ENCODE results near the gene SYT14.
"Not testable (repeated sequence)": the region's sequence is repeated elsewhere in the genome, so short reads cannot be mapped to it uniquely, and the experiment has no call there.

The SYT14 gene

DNA sequence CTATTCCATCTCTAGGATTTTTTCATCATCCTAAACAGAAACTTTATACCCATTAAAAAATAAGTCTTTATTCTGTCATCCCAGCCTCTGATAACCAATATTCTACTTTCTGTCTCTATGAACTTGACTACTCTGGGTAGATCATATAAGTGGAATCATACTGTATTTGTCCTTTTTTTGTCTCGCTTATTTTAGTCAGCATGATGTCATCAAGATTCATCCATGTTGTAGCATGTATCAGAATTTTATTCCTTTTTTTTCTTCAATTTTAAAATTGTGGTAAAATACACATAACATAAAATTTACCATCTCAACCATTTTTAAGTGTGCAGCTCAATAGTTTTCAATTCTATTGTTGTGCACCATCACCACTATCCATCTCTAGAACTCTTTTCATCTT lies 90.0 kb downstream of the SYT14 start:
- Mint-ChIP-seq H3K4me3 (no peak overlapping the region), H3K27ac (no peak overlapping the region), H3K27me3 (peaks cover 15% of the 10 kb centered on the region), H3K36me3 (no peaks in the 10 kb centered on the region), H3K4me1 (ENCODE audit: low read depth) (no peaks in the 10 kb centered on the region), H3K9me3 (ENCODE audit: low read depth) (no peaks in the 10 kb centered on the region)

DNA sequence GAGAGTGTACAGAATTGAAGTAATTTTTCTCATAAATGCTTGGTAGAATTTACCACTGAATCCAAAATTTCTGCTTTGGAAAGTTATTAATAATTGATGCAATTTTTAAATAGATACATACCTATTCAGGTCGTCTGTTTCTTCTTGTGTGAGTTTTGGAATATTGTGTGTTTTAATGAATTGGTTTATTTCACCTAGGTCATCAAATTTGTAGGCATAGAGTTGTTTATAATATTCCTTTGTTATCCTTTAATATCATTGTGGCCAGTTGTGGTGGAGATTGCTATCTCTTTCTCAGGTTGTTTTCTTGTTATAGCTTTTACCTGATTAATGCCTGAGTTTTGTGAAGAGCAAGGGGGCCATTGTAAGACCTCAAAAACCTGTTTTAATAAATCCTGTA lies 93.5 kb downstream of the SYT14 start:
- peaks cover 21% of the 10 kb centered on the region for H3K27me3 Mint-ChIP-seq
- H3K36me3 Mint-ChIP-seq: no peaks in the 10 kb centered on the region
- no peak overlapping the region for H3K27ac Mint-ChIP-seq
- H3K9me3 Mint-ChIP-seq (ENCODE audit: low read depth): peaks cover 4% of the 10 kb centered on the region
- no peak overlapping the region for H3K4me3 Mint-ChIP-seq
- H3K4me1 Mint-ChIP-seq (ENCODE audit: low read depth): no peaks in the 10 kb centered on the region

DNA sequence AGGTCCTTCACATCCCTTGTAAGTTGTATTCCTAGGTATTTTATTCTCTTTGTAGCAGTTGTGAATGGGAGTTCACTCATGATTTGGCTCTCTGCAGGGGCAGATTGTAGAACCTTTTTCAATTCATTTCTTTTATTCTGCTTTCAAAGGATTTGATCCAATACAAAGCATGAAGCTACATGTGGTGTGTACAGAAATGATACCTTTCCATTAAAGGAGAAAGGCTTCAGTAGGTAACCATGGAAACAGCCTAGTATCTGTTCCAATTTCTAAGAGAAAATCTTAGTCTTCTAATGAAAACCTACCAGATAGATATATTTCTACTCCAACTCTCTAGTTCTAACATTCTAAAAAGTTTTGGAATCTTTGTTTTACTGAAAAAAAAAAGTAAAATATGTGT lies 105.0 kb downstream of the SYT14 start:
- Mint-ChIP-seq H3K36me3 (no peaks in the 10 kb centered on the region), H3K4me1 (ENCODE audit: low read depth) (no peaks in the 10 kb centered on the region), H3K4me3 (no peak overlapping the region), H3K9me3 (ENCODE audit: low read depth) (peaks cover 4% of the 10 kb centered on the region), H3K27ac (no peak overlapping the region), H3K27me3 (no peaks in the 10 kb centered on the region)

DNA sequence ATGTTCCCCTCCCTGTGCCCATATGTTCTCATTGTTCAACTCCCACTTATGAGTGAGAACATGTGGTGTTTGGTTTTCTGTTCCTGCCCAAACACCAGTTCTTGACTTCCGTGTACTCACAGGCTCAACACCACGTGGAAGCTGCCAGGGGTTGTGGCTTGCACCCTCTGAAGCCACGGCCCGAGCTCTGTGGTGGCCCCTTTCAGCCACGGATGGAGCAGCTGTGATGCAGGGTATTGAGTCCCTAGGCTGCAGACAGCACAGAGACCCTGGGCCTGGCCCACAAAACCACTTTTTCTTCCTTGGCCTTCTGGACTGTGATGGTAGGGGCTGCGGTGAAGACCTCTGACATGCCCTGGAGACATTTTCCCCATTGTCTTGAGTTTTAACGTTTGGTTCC lies 111.6 kb downstream of the SYT14 start:
- Mint-ChIP-seq H3K36me3 (no peaks in the 10 kb centered on the region), H3K9me3 (ENCODE audit: low read depth) (peaks cover 4% of the 10 kb centered on the region), H3K4me3 (no peak overlapping the region), H3K4me1 (ENCODE audit: low read depth) (no peaks in the 10 kb centered on the region), H3K27me3 (peaks cover 6% of the 10 kb centered on the region), H3K27ac (no peak overlapping the region)

DNA sequence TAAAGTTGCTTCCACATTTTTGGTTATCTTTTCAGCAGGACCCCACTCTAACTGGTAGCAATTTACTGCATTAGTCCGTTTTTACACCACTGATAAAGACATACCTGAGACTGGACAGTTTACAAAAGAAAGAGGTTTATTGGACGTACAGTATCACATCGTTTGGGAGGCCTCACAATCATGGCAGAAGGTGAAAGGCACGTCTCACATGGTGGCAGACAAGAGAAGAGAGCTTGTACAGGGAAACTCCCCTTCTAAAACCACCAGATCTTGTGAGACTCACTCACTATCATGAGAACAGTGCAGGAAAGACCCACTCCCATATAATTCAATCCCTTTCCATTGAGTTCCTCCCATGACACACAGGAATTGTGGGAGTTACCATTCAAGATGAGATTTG lies 112.5 kb downstream of the SYT14 start:
- not testable (repeated sequence) for H3K27me3 Mint-ChIP-seq; H3K4me1 Mint-ChIP-seq (ENCODE audit: low read depth); H3K27ac Mint-ChIP-seq; H3K9me3 Mint-ChIP-seq (ENCODE audit: low read depth); H3K4me3 Mint-ChIP-seq; H3K36me3 Mint-ChIP-seq

DNA sequence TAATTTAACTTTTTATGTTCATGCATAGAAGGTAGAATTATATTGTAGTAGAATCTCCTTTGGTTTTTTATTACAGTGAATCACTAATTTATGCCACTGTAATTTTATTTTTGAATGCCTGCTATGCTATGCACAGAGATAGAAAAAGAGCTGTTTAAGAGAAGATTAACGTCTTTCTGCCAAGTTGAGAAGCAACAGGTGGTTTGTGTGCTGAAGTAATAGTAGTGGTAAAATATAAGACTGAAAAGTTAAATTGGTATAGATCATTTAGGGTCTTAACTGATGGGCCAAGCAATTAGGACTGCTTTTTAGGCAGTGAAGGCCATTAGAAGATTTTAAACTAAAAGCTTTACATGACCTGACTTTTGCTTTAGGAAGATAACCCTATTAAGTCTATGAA lies 115.1 kb downstream of the SYT14 start:
- Mint-ChIP-seq H3K4me3 (no peak overlapping the region), H3K4me1 (ENCODE audit: low read depth) (no peaks in the 10 kb centered on the region), H3K36me3 (no peaks in the 10 kb centered on the region)

DNA sequence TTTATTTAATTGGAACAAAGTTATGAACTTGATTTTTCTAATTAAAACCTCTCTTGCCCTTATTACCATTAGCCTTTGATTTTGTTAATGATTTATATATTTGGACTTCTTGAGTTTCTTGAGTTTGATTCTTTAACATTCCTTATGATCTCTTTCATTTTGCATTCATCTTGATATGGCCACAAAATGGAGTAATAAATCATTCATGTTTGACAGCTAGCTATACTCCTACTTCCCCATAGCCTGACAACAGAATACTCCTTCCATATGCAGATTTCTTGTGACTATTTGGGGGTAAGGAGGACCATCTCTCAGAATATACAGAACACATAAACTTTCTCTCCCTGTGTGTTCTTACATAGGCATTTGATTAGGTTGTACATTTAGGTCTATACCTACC lies 119.6 kb downstream of the SYT14 start:
- Mint-ChIP-seq H3K27me3 (no peaks in the 10 kb centered on the region), H3K4me3 (no peak overlapping the region), H3K27ac (no peak overlapping the region), H3K4me1 (ENCODE audit: low read depth) (no peaks in the 10 kb centered on the region), H3K9me3 (ENCODE audit: low read depth) (no peaks in the 10 kb centered on the region), H3K36me3 (no peaks in the 10 kb centered on the region)

More for the DNA sequence above, 115.1 kb downstream of the SYT14 start:
- peaks cover 6% of the 10 kb centered on the region for H3K27me3 Mint-ChIP-seq
- H3K27ac Mint-ChIP-seq: no peak overlapping the region
- H3K9me3 Mint-ChIP-seq (ENCODE audit: low read depth): peaks cover 2% of the 10 kb centered on the region

DNA sequence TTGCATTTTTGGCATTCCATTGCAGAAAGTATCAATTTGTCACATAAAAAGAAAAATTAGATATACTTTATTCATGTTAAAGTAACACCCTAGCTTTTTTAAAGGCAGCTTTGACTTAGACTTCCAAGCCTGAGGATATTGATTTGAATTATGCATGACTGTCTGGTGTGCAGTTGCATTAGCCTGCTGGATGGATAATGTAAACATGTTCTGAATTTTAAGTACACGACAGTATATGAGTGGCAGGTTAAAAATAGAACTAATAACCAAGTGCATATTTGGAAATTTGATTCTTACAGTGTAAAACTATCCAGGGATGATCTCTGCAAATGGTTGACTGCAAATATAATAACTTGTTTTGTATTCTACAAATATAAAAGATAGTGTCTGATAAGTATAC lies 124.0 kb downstream of the SYT14 start:
- Mint-ChIP-seq H3K36me3 (no peaks in the 10 kb centered on the region), H3K9me3 (ENCODE audit: low read depth) (peaks cover 3% of the 10 kb centered on the region), H3K27ac (no peak overlapping the region), H3K4me1 (ENCODE audit: low read depth) (no peaks in the 10 kb centered on the region), H3K27me3 (peaks cover 3% of the 10 kb centered on the region), H3K4me3 (no peak overlapping the region)

DNA sequence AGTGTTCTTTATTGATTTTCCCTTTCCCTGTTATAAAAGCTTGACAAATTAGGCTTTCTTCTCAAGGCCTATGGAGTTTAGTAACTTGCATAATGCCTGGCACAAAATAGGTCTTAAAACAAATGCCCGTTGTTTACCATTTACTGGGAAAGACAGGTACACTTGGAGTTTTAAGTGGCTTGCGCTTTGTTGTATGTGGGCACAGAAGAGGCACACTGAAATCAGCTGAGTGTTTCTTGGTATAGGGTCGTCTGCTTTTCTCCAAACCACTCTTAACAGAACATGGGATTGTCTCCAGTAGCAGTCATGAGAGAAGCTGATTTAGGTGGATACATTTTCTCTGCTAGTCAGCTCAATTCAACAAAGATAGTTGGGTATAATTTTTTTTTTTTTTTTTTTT lies 132.5 kb downstream of the SYT14 start:
- H3K27ac Mint-ChIP-seq: no peak overlapping the region
- H3K36me3 Mint-ChIP-seq: no peaks in the 10 kb centered on the region
- H3K4me3 Mint-ChIP-seq: no peak overlapping the region
- no peaks in the 10 kb centered on the region for H3K9me3 Mint-ChIP-seq (ENCODE audit: low read depth)
- H3K4me1 Mint-ChIP-seq (ENCODE audit: low read depth): no peaks in the 10 kb centered on the region
- peaks cover 11% of the 10 kb centered on the region for H3K27me3 Mint-ChIP-seq

DNA sequence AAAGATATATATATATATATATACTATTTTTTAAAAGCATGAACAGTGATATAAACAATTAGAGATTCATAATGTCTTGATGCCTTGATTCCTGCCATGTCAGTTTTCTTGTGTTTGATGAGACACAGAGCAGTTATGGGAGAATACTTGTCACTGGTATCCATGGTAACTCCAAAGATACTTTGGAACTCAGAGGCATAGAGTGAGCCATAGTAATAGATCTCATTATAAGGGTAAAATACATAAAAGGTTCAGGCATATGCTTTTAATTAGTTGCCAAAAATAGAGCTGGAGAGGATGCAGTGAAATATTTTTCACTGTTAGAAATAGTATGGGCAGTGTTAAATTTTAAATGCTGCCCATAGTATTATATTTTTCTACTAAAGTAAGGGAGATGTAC lies 134.1 kb downstream of the SYT14 start:
- H3K36me3 Mint-ChIP-seq: no peaks in the 10 kb centered on the region
- no peak overlapping the region for H3K4me3 Mint-ChIP-seq
- no peaks in the 10 kb centered on the region for H3K4me1 Mint-ChIP-seq (ENCODE audit: low read depth)
- H3K27ac Mint-ChIP-seq: no peak overlapping the region
- peaks cover 13% of the 10 kb centered on the region for H3K27me3 Mint-ChIP-seq
- H3K9me3 Mint-ChIP-seq (ENCODE audit: low read depth): no peaks in the 10 kb centered on the region

DNA sequence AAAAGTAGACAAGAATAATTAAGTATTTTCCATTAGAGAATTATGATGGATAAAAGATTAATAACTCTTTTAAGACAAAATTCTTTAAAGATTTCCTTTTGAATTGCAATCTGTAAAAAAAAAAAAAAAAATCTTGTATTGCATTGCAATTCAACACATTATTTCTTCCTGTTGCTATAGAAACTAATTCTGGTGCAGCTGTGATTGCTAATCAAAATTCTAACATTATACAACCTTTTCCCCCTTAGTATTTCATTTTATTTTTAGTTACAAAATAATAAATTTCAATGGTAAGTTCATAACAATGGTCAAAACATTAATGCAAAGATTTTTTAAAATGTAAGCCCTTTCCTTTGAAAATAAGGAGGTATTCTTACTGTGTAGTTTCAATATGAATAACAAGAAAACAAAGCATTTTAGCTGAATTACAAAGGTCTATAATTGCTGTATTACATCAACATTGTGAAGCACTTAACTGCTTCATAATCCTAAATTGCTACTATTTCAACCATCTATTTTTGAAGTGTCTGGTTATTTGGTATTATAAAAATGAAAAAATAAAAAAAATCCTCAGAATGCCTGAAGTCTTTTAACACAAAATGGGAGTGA lies 135.0 kb downstream of the SYT14 start:
- H3K27me3 Mint-ChIP-seq: peaks cover 11% of the 10 kb centered on the region
- H3K36me3 Mint-ChIP-seq: no peaks in the 10 kb centered on the region
- H3K9me3 Mint-ChIP-seq (ENCODE audit: low read depth): no peaks in the 10 kb centered on the region
- no peaks in the 10 kb centered on the region for H3K4me1 Mint-ChIP-seq (ENCODE audit: low read depth)
- H3K4me3 Mint-ChIP-seq: no peak overlapping the region
- no peak overlapping the region for H3K27ac Mint-ChIP-seq

DNA sequence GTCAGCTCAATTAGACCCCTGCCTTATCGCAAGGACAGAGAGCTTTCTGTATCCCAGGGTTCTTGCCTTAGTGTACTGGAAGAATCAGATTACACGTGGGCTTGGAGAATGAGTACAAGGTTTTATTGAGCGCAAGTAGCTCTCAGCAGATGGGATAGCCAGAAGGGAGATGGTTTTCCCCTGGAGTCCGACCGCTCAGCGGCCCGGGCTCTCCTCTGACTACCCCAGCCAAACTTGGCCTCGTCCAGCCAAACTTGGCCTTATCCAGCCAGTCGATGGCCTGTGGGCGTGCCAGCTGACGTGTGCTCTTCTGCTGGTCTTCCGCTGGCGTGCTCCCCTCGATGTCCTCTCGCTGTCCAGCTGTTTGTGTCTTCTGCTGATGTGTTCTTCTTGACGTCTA lies 136.9 kb downstream of the SYT14 start:
- Mint-ChIP-seq H3K4me1 (ENCODE audit: low read depth) (no peaks in the 10 kb centered on the region), H3K27me3 (peaks cover 7% of the 10 kb centered on the region), H3K4me3 (no peak overlapping the region), H3K9me3 (ENCODE audit: low read depth) (no peaks in the 10 kb centered on the region), H3K36me3 (no peaks in the 10 kb centered on the region), H3K27ac (no peak overlapping the region)

DNA sequence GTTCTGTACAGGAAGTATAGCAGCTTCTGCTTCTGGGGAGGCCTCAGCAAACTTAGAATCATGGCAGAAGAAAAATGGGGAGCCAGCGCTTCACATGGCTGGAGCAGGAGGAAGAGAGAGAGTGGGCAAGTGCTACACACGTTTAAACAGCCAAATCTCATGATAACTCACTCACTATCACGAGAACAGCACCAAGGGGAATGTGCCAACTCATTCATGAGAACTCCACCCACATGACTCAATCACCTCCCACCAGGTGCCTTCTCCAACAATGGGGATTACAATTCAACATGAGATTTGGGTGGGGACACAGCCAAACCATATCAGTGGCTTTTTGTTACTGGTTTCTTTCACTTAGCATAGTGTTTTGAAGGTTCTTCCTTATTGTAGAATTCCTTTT lies 138.6 kb downstream of the SYT14 start:
- Mint-ChIP-seq H3K27me3 (peaks cover 4% of the 10 kb centered on the region), H3K4me1 (ENCODE audit: low read depth) (no peaks in the 10 kb centered on the region), H3K36me3 (no peaks in the 10 kb centered on the region), H3K27ac (no peak overlapping the region), H3K4me3 (no peak overlapping the region), H3K9me3 (ENCODE audit: low read depth) (no peaks in the 10 kb centered on the region)

DNA sequence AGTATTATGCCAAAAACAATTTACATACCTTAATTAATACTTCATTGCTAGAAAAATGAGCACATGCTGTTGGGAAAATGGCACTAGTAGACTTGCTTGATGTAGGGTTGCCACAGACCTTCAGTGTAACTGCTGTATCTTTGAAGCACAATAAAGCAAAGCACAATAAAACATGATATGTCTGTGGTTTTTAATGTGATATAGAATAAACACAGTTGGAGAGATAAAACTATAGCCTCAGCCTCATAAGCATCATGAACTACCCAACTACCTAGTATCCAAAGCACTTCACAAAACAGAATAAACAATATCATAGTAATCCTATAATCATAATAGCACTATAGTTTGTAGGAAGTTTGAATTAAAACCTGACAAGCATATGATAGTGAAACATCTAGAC lies 143.5 kb downstream of the SYT14 start:
- Mint-ChIP-seq H3K4me1 (ENCODE audit: low read depth) (no peaks in the 10 kb centered on the region), H3K36me3 (no peaks in the 10 kb centered on the region), H3K9me3 (ENCODE audit: low read depth) (peaks cover 5% of the 10 kb centered on the region), H3K27ac (no peak overlapping the region), H3K4me3 (no peak overlapping the region), H3K27me3 (no peaks in the 10 kb centered on the region)

DNA sequence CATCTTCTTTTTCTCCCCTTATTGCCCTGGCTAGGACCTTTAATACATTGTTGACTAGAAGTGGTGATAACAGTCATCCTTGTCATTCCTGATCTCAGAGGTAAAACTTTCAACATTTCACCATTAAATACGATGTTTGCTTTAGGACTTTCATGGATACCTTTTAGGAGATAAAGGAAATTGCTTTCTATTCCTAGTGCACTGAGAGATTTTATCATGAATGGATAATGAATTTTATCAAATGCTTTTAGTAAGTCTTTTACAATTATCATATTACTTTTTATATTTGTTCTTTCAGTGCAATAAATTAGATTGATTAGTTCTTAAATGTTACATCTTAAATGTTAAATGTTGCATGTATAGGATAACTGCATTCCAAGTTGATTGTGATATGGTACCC lies 147.3 kb downstream of the SYT14 start:
- H3K4me3 Mint-ChIP-seq: no peak overlapping the region
- H3K27ac Mint-ChIP-seq: no peak overlapping the region
- H3K36me3 Mint-ChIP-seq: no peaks in the 10 kb centered on the region
- peaks cover 1% of the 10 kb centered on the region for H3K27me3 Mint-ChIP-seq
- peaks cover 5% of the 10 kb centered on the region for H3K9me3 Mint-ChIP-seq (ENCODE audit: low read depth)
- no peaks in the 10 kb centered on the region for H3K4me1 Mint-ChIP-seq (ENCODE audit: low read depth)

DNA sequence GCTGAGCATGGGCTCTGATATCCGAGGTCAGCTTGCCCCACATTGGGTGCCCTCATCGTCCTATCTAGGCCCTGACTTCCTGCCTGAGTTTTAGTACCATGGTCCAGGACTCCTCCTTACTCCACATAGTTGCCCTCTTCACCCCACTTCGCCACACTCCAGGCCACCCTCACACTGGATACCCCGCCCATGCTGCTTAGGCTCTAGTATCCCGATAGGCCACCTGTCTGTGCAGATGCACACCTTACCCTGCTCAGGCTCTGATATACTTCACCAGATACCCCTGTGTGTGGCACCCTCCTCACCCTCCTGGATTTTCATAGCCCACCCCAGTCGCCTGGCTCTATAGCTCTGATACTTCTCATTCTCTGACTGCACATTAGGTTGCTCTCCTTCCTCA lies 149.0 kb downstream of the SYT14 start:
- no peaks in the 10 kb centered on the region for H3K36me3 Mint-ChIP-seq
- no peak overlapping the region for H3K27ac Mint-ChIP-seq
- H3K4me3 Mint-ChIP-seq: no peak overlapping the region
- H3K27me3 Mint-ChIP-seq: peaks cover 1% of the 10 kb centered on the region
- no peaks in the 10 kb centered on the region for H3K4me1 Mint-ChIP-seq (ENCODE audit: low read depth)
- peaks cover 5% of the 10 kb centered on the region for H3K9me3 Mint-ChIP-seq (ENCODE audit: low read depth)
